ENCODE results near the gene CYP27B1.

The CYP27B1 gene

DNA sequence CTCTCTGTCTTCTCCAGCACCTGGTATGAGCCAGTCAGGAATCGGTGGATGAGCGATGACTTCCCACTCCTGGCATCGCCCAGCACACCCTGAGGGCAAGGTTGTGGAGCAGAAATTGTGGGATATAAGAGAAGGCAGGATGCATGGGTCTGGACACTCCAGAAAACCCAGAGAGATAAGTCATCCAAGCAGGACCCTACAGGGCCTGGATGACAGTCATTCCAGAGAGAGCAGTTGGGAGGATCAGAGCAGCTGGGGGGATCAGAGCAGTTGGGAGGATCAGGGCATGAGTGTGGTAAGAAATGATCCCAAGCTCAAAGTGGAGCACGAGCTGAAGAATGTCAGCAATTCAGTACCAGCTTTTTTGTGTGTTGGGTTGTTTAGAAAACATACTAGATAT lies 32.3 kb downstream of the CYP27B1 start:
- no peak for DNase-seq (ENCODE audit: low spot score)
- TF ChIP-seq CTCF (IDR thresholded peaks at IDR 0.05; ENCODE audit: borderline replicate concordance, control extremely low read depth, extremely low read depth, insufficient read depth, missing control alignments) = no peak
- in situ Hi-C loops (cut with MboI; ENCODE audit: low sequenced_read_pairs, unreplicated experiment) = no loop called here

DNA sequence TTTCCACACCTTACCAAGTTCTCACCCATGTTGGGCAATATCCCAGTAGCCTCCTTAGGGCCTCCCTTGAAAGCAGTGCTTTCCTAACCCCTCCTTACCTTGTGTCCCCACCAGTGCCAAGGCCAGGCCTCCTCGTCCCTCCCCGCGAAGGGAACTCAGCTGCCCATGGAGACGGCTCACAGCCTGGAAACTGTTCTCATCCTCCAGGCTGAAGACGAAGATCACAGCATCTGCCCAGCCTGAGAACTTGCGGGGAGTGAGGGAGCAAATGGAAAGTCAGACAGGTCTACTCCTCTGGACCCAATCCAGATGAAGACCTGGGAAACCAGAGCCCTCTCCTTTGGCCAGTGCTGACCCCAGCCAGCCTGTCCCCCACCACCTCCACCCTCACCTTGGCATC lies 33.0 kb downstream of the CYP27B1 start:
- no peak for DNase-seq (ENCODE audit: low spot score)
- no peak for TF ChIP-seq CTCF (IDR thresholded peaks at IDR 0.05; ENCODE audit: borderline replicate concordance, control extremely low read depth, extremely low read depth, insufficient read depth, missing control alignments)
- in situ Hi-C loops (cut with MboI; ENCODE audit: low sequenced_read_pairs, unreplicated experiment) = no loop called here

DNA sequence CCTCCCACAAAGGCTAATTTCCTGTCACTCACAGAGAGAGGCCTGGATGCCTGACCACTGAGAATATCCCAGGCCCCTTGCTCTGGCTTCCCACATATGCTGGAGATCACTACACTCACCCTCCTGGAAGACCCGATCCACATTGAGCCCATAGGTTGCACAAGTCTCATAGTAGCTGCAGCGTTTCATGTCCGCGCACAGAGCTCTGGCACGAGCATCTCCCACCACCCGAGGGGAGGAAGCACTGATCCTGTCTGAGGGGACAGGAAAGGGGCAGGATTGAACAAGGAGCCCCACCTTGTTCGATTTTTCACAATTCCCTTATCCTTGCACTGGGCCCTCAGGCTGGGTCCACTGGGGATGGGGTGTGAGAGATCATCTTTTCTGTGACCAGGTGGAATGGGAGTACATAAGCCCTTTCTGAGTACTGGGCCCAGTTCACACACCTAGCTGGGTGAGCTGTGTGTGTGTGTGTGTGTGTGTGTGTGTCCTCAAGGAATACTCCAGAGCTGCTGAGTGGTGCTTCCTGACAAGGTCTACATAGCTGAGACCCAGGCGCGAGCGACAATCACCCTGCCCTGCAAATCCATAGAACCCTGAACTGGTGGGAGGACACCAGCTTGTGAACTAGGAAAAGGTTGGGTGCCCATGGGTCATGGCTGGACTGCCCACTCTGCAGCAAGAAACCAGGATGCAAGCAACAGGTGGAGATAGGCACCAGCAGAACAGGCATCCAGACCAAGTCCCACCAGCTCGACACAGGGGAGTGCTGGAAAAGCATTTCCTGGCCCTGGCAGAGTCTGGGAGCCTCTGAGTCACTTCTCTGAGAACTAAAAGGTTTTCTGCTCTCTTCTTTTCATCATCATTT lies 33.9 kb downstream of the CYP27B1 start:
- no peak for TF ChIP-seq CTCF (IDR thresholded peaks at IDR 0.05; ENCODE audit: borderline replicate concordance, control extremely low read depth, extremely low read depth, insufficient read depth, missing control alignments)
- no peak for DNase-seq (ENCODE audit: low spot score)
- in situ Hi-C loops (cut with MboI; ENCODE audit: low sequenced_read_pairs, unreplicated experiment) = no loop called here

- no peak for TF ChIP-seq CTCF (IDR thresholded peaks at IDR 0.05; ENCODE audit: borderline replicate concordance, control extremely low read depth, extremely low read depth, insufficient read depth, missing control alignments)
- in situ Hi-C loops (cut with MboI; ENCODE audit: low sequenced_read_pairs, unreplicated experiment) = no loop called here
Measured at GRCh38 chr12:57732270-57732669, 34.6 kb downstream of the CYP27B1 start.

DNA sequence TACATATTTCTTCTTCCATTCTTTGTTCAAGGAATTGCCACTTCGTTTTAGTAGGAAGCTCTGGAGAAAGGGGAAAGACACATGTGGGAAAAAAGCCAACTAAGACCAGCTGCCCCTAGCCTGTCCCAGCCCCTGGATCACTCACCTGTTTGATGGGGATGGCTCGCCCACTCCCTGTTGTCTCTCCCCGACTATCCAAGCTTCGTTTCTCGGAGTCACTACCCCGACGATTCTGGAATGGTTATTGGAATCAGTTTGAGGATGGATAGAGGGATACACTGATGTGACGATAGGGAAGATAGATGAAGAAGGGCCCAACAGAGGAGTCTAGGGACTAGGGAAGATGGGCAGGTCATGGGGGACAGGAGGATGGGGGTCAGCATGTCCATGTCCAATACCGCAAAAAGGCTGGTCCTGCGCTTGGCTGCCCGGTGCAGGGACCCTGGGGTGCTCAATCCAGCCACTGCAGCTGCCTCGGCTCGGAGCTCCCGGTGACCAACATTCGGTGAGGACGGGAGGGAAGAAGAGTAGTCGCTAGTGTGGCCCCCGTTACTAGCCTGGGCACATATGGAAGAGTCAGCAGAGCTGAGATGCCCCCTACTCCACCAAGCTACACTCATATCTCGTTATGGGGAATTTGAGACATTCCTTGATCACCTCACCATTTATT lies 35.3 kb downstream of the CYP27B1 start:
- TF ChIP-seq CTCF (IDR thresholded peaks at IDR 0.05; ENCODE audit: borderline replicate concordance, control extremely low read depth, extremely low read depth, insufficient read depth, missing control alignments) = no peak
- no peak for DNase-seq (ENCODE audit: low spot score)
- in situ Hi-C loops (cut with MboI; ENCODE audit: low sequenced_read_pairs, unreplicated experiment) = no loop called here

More at GRCh38 chr12:57732270-57732669, 34.6 kb downstream of the CYP27B1 start:
- DNase-seq (ENCODE audit: low spot score) = no peak

DNA sequence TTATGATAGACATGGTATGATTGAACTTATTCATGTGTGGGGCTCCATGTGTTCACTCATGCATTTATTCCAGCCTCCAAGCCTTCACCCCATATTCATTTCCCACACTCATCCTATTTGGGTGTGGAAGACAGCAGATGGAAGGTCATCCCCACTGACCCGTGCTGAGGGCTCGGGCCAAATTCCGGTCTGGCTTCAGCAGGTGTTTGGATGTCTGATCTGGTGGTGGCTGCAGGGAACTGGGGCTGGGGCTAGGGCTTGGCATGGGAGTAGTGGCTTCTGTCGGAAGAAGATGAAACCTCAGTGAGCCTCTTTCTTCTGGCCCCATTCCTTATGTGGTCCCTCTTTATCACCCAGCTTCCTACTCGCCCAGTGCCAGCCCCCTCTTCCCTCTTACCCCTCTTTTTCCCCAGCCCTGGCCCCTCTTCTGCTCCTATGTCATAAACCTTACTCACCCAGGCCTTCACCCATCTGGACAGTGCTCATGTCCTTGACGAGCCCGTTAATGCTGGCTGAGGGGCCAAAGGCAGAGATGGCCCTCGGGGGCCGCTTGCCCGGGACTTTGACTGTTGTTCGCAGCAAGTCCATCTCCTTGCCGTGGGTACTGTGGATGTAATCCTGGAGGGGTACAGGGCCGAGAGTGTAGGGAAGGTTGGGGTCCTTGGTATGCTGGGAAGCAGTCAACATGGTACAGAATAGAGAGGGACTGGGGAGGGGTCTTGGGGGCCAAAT lies 36.4 kb downstream of the CYP27B1 start:
- no peak for TF ChIP-seq CTCF (IDR thresholded peaks at IDR 0.05; ENCODE audit: borderline replicate concordance, control extremely low read depth, extremely low read depth, insufficient read depth, missing control alignments)
- DNase-seq (ENCODE audit: low spot score) = no peak
- in situ Hi-C loops (cut with MboI; ENCODE audit: low sequenced_read_pairs, unreplicated experiment) = no loop called here

Data from GM13976 (cell line).